ENCODE measurements around the gene ST8SIA2.

GRCh38 chr15:92463826-92464225 is 70.1 kb downstream of the ST8SIA2 start:
- TF ChIP-seq CTCF (conservative IDR thresholded peaks at IDR 0.05; ENCODE audit: low read depth, low read length) (no peak), EZH2 (IDR thresholded peaks at IDR 0.05; ENCODE audit: borderline replicate concordance, low read depth, low read length, poor library complexity, severe bottlenecking) (no peak)

Data from A673 (cell line).